HepG2 (cell line): Measurements from ENCODE around the gene CNOT1. TPM values are rescaled to one million over a fixed set of nuclear protein-coding genes. Genes with fewer than 3 reads are reported as not detected.

Source experiments
- BORCS8-MEF2B ChIP-seq: sonication (generic); formaldehyde crosslinking; IDR thresholded peaks from 2 replicates; pipeline ENCODE4 v1.8.0; 2022; ENCODE audit warnings: mild to moderate bottlenecking, missing genetic modification reagents
- GRHL1 ChIP-seq: sonication (generic); formaldehyde crosslinking; conservative IDR thresholded peaks from 2 replicates; pipeline ENCODE4 v1.8.0; 2022; ENCODE audit warnings: missing genetic modification reagents
- HMGXB4 ChIP-seq, 2 experiments: sonication (generic) in 1 of 2; formaldehyde crosslinking in 1 of 2; IDR thresholded peaks; 2 replicates each; pipeline versions ENCODE4 v1.4.0 to v1.6.1; 2018 to 2020; ENCODE audit warnings: missing genetic modification reagents in 2 of 2, borderline replicate concordance in 1 of 2, low read depth in 1 of 2, mild to moderate bottlenecking in 1 of 2, missing biosample characterization in 1 of 2
- HNF1A ChIP-seq, 2 experiments: sonication (generic) in 1 of 2; formaldehyde crosslinking in 1 of 2; IDR thresholded peaks; 2 replicates each; pipeline versions ENCODE4 v1.4.0 to v1.6.1; 2016 to 2020; ENCODE audit warnings: borderline replicate concordance in 1 of 2, low read depth in 1 of 2, mild to moderate bottlenecking in 1 of 2, missing genetic modification reagents in 1 of 2
- HOMEZ ChIP-seq: IDR thresholded peaks from 2 replicates; pipeline ENCODE4 v1.6.1; 2016; ENCODE audit warnings: low read depth
- NFKBIZ ChIP-seq: IDR thresholded peaks from 2 replicates; pipeline ENCODE4 v1.6.1; 2018; ENCODE audit warnings: missing genetic modification reagents, missing compliant biosample characterization
- PITX1 ChIP-seq: sonication (generic); formaldehyde crosslinking; IDR thresholded peaks from 2 replicates; pipeline ENCODE4 v1.5.1; 2020; ENCODE audit warnings: mild to moderate bottlenecking, missing genetic modification reagents
- RXRB ChIP-seq: IDR thresholded peaks from 2 replicates; pipeline ENCODE4 v1.6.1; 2016; ENCODE audit warnings: borderline replicate concordance, missing genetic modification reagents, missing compliant biosample characterization
- TBX2 ChIP-seq: sonication (generic); formaldehyde crosslinking; IDR thresholded peaks from 2 replicates; pipeline ENCODE4 v1.5.0; 2020; ENCODE audit warnings: missing genetic modification reagents, mild to moderate bottlenecking, borderline replicate concordance
- ZFX ChIP-seq: sonication (generic); formaldehyde crosslinking; IDR thresholded peaks from 2 replicates; pipeline ENCODE4 v1.4.0; 2020; ENCODE audit warnings: mild to moderate bottlenecking, low read depth, missing genetic modification reagents, moderate library complexity
- ZNF136 ChIP-seq: sonication (generic); formaldehyde crosslinking; IDR thresholded peaks from 2 replicates; pipeline ENCODE4 v1.8.1; 2022; ENCODE audit warnings: low read depth, mild to moderate bottlenecking, moderate library complexity, missing genetic modification reagents
- ZNF441 ChIP-seq: sonication (generic); formaldehyde crosslinking; IDR thresholded peaks from 2 replicates; pipeline ENCODE4 v1.7.0; 2021; ENCODE audit warnings: missing genetic modification reagents, borderline replicate concordance
- ZNF629 ChIP-seq: sonication (generic); formaldehyde crosslinking; conservative IDR thresholded peaks from 2 replicates; pipeline ENCODE4 v1.5.0; 2020; ENCODE audit warnings: missing genetic modification reagents
- polyA plus RNA-seq, 8 experiments: library from polyadenylated mRNA; depleted of rRNA in 3 of 8; stranded (reverse) in 7 of 8; unstranded in 1 of 8; fragments of >200 nt; fragmentation: Illumina TruSeq in 4 of 8; extraction: Trizol in 4 of 8; gene quantifications; 2 replicates each; pipeline versions ENCODE4 v1.2.1 to v1.2.3, GENCODE V29; 2011 to 2016; ENCODE audit warnings: low read depth in 4 of 8, missing spikeins in 1 of 8, mixed read lengths in 1 of 8; ENCODE audit not compliant: insufficient read depth in 1 of 8
- total RNA-seq, 5 experiments: library from RNA; depleted of rRNA; stranded (reverse); fragments of >200 nt; fragmentation: Illumina TruSeq; extraction: Trizol; gene quantifications; 2 replicates each; pipeline ENCODE4 v1.2.3, GENCODE V29; 2016; ENCODE audit warnings: low read depth in 1 of 5
- TF ChIP-seq, protein P1 (sequence below): sonication (generic); formaldehyde crosslinking; IDR thresholded peaks from 2 replicates; pipeline ENCODE4 v1.5.0; 2020; ENCODE audit warnings: mild to moderate bottlenecking, missing genetic modification reagents
- TF ChIP-seq, protein P2 (sequence below): IDR thresholded peaks from 2 replicates; pipeline ENCODE4 v1.6.1; 2016; ENCODE audit warnings: low read depth, borderline replicate concordance

The CNOT1 gene
- total and polyA plus RNA-seq, 2 of the 13 experiments (the other 11 are each of a cell fraction or from before 2014, with no cell fraction given): 188 to 232 TPM

GRCh38 chr16:58655215-58655596, 25.6 kb upstream of the CNOT1 start (continued):
- TF ChIP-seq, protein P1, sequence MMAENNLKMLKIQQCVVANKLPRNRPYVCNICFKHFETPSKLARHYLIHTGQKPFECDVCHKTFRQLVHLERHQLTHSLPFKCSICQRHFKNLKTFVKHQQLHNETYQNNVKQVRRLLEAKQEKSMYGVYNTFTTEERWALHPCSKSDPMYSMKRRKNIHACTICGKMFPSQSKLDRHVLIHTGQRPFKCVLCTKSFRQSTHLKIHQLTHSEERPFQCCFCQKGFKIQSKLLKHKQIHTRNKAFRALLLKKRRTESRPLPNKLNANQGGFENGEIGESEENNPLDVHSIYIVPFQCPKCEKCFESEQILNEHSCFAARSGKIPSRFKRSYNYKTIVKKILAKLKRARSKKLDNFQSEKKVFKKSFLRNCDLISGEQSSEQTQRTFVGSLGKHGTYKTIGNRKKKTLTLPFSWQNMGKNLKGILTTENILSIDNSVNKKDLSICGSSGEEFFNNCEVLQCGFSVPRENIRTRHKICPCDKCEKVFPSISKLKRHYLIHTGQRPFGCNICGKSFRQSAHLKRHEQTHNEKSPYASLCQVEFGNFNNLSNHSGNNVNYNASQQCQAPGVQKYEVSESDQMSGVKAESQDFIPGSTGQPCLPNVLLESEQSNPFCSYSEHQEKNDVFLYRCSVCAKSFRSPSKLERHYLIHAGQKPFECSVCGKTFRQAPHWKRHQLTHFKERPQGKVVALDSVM: 0 out of 2 replicates have a peak, but pooled peaks have one; percentile 11
- TF ChIP-seq ZNF441 (CRISPR knock-in tag): no peak
- peak; percentile 61; the same call in 1 of the 2 replicates for TF ChIP-seq TBX2 (CRISPR knock-in tag)
- TF ChIP-seq HMGXB4 (CRISPR knock-in tag; IDR thresholded peaks at IDR 0.05; ENCODE audit: borderline replicate concordance in 1 of 2, low read depth in 1 of 2): 0 out of 4 replicates have a peak, but pooled peaks of 1 of the 2 experiments have one; percentile 20
- TF ChIP-seq ZFX (CRISPR knock-in tag): peak; percentile 50; the same call in 1 of the 2 replicates
- 0 out of 2 replicates have a peak, but pooled peaks have one; percentile 46 for TF ChIP-seq PITX1 (CRISPR knock-in tag)
- TF ChIP-seq HOMEZ (CRISPR knock-in tag): no peak
- TF ChIP-seq HNF1A (IDR thresholded peaks at IDR 0.05; ENCODE audit: low read depth): peak; percentile 77
- TF ChIP-seq HNF1A (CRISPR knock-in tag; IDR thresholded peaks at IDR 0.05; ENCODE audit: borderline replicate concordance): peak; percentile 81; the same call in 1 of the 2 replicates
- TF ChIP-seq BORCS8-MEF2B (CRISPR knock-in tag): 0 out of 2 replicates have a peak, but pooled peaks have one; percentile 8
- peak; percentile 64 for TF ChIP-seq ZNF629 (CRISPR knock-in tag)
- TF ChIP-seq NFKBIZ: 0 out of 2 replicates have a peak, but pooled peaks have one; percentile 6
- TF ChIP-seq, protein P2, sequence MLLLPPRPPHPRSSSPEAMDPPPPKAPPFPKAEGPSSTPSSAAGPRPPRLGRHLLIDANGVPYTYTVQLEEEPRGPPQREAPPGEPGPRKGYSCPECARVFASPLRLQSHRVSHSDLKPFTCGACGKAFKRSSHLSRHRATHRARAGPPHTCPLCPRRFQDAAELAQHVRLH (CRISPR knock-in tag): 0 out of 2 replicates have a peak, but pooled peaks have one; percentile 19
- no peak for TF ChIP-seq GRHL1 (CRISPR knock-in tag)
- 0 out of 2 replicates have a peak, but pooled peaks have one; percentile 11 for TF ChIP-seq ZNF136 (CRISPR knock-in tag)
- peak; percentile 33; the same call in 1 of the 2 replicates for TF ChIP-seq RXRB (CRISPR knock-in tag)
